HG02610 (cell line): ENCODE measurements around the gene PSMB10.

Source experiments
- ATAC-seq: cut with Tn5 transposase; IDR thresholded peaks from one replicate; pipeline ENCODE4 v1.9.1; 2021; ENCODE audit warnings: mild to moderate bottlenecking, moderate library complexity; ENCODE audit not compliant: unreplicated experiment

PSMB10 gene

GRCh38 chr16:67964477-67965131, 28.0 kb upstream of the PSMB10 start:
- ATAC-seq = no peak

- no peak for ATAC-seq
Measured at GRCh38 chr16:67963662-67964321, 27.1 kb upstream of the PSMB10 start.

- ATAC-seq = no peak
Measured at GRCh38 chr16:67963292-67963661, 26.6 kb upstream of the PSMB10 start.

- ATAC-seq = no peak
Measured at GRCh38 chr16:67962135-67962534, 25.5 kb upstream of the PSMB10 start.

GRCh38 chr16:67961551-67961957, 24.9 kb upstream of the PSMB10 start:
- ATAC-seq = no peak

- ATAC-seq = no peak
Measured at GRCh38 chr16:67959536-67960329, 23.1 kb upstream of the PSMB10 start.

- ATAC-seq = no peak
Measured at GRCh38 chr16:67957622-67958021, 21.0 kb upstream of the PSMB10 start.

GRCh38 chr16:67954421-67955196, 18.0 kb upstream of the PSMB10 start:
- no peak for ATAC-seq

GRCh38 chr16:67953641-67954375, 17.2 kb upstream of the PSMB10 start:
- no peak for ATAC-seq

- ATAC-seq = no peak
Measured at GRCh38 chr16:67951485-67951884, 14.8 kb upstream of the PSMB10 start.

- ATAC-seq = no peak
Measured at GRCh38 chr16:67950335-67950843, 13.7 kb upstream of the PSMB10 start.

- no peak for ATAC-seq
Measured at GRCh38 chr16:67949645-67950044, 13.0 kb upstream of the PSMB10 start.

GRCh38 chr16:67948015-67948414, 11.4 kb upstream of the PSMB10 start:
- no peak for ATAC-seq

GRCh38 chr16:67946966-67947558, 10.4 kb upstream of the PSMB10 start:
- no peak for ATAC-seq

- ATAC-seq = no peak
Measured at GRCh38 chr16:67946128-67946569, 9.5 kb upstream of the PSMB10 start.

GRCh38 chr16:67945392-67945933, 8.8 kb upstream of the PSMB10 start:
- no peak for ATAC-seq

GRCh38 chr16:67944690-67945391, 8.2 kb upstream of the PSMB10 start:
- no peak for ATAC-seq

- no peak for ATAC-seq
Measured at GRCh38 chr16:67943619-67944504, 7.2 kb upstream of the PSMB10 start, which contains the start of gene LCAT. Gene LCAT (minus strand): TSS chr16:67944120. CDS start chr16:67944101, 19 bp downstream.
